Eye (tissue), 1 donor: ENCODE data around the gene TLE3.

Experiments
- DNase-seq: peaks from one replicate; pipeline ENCODE4 v3.0.0-alpha.2; 2015

Gene TLE3

DNA sequence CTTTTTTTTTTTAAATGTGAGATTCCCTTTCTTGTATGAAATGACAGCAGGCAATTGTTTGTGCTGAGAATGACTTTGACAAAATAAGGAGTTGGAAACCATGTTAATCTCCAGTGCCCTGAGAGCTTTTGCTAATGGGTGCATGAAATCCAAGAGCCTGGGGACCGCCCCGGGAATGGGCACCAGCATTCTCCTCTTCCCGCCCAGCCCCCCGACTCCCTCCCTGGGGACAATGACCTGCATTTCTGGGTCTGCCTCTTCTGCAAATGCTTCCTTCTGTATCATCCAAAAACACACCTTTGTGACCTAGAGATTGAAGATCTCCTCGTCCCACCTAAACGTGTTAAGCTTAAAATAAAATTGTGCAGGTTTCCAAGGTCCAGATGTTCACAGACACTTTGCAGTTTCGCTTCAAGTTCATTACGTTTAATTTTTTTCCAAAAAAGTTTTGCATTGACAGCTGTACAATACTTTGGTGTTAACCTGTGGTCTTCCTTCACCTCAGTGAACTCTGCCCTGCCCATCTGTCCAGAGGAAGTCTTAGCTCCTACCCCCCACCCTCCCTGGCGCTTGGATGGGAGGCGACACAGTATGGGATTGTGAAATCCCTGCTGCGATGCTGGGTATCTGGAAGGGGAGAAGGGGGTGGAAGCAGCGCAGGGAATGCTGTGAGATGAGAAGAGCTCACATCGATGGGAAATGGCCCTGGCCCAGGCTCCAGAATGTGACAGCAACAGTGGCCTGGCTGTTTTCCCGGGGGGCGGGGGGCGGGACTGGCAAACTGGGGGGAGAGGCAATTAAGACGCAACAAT, 50.1 kb downstream of the TLE3 start:
- DNase-seq: no peak

DNA sequence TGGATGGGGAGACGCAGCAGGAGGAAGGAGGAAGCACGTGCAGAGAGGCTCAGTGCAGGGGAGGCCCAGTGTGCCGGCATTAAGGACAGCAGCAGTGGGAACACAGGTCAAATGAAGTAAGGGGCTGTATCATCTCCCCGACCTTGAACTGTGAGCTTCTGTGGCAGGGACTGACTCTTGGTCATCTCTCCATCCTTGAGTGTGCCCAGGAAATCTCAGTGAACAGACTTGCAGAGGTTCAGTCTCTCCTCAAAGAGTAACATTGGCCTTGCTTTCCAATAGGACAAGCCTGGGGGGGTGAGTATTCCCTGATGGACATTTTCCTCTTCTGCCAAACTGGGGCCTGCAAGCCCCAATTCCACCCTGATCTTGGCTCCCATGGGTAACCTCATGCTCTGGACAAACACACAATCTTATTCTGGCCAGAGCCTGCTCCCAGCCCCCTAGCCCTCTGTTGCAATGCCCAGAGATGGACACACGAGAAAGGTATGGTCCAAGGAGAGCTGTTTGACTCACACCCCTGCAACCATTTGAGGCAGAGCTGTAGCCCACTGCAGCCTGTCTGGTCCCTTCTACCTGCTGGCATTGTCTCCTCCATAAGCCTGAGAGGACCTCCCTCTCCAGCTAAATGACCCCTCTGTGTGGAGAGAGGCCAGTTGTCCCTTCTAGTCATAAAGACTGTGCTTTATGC, 50.9 kb downstream of the TLE3 start:
- no peak for DNase-seq

DNA sequence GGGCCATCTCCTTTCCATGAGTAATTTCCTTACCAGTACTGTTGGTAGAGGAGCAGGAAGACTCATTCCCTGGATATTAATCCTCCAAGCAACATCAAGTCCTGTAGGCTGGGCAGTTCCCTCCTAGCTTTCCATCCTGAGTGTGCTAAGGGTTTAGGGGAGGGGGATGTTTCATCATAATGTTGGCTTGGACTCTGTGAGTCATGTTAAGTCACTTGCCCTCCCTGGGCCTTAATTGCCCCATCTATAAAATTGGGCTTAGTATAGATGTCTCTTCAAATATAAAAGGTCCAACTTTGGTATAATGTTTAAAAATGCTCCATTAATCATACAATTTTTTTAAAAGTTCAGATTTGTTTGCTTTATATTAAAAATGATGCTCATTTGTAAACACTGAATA, 52.7 kb downstream of the TLE3 start:
- no peak for DNase-seq

DNA sequence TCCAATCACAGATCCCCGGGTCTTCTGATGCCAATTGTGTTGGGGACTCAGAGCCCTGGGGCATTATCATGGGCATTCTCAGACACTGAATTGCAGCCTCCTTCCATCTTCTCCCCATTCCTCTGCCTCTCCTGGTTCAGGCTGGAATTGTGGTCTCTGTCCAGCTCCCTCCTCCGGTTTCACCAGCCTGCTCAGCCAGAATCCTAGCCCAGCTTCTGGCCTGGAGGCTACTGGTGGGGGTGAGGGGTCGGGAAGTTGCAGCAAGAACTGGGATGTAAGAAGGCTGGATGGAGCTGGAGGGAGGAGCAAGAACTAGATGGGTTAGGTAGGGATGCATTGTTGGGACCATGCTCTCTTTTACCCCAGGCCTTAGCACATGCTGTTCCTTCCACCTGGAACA, 53.5 kb downstream of the TLE3 start:
- no peak for DNase-seq

DNA sequence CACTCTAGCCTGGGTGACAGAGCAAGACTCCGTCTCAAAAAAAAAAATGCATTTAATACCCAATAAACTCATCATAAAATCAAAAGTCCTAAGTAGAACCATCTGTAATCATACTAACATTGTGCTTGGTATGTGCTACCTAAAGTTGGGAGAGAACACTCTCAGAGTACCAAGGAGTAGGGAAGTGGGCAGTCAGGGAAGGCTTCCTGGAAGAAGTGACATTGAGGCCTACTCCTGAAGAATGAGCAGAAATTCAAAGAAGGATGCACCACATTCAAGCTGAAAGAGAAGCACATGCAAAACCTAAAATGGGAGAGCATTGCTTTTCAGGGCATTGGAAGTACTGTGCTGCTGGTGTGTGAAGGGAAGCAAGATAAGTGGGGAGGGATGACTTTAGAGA, 54.1 kb downstream of the TLE3 start:
- no peak for DNase-seq

DNA sequence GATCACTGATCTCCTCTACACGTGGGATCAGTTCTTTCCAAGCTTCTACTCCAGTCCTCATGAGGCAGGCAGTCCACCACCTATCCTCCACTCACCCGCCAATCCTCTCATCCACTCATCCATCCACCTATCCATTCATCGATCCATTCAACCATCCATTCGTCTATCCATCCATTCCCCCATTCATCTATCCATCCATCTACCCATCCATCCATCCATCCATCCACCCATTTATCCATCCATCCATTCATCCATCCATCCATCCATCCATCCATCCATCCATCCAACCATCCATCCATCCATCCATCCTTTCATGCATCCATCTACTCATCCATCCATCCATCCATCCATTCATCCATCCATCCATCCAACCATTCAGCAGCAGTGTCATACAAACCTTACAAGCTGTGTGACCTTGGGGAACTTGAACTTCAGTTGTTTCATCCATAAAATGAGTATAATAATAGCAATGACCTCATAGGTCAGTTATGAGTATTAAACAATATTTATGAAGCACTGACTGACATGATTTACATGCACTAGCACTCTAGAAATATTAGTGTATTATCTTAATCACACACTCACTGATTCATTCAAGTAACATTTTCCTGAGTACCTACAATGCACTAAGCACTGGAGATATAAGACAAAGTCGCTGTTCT, 55.0 kb downstream of the TLE3 start:
- no peak for DNase-seq

DNA sequence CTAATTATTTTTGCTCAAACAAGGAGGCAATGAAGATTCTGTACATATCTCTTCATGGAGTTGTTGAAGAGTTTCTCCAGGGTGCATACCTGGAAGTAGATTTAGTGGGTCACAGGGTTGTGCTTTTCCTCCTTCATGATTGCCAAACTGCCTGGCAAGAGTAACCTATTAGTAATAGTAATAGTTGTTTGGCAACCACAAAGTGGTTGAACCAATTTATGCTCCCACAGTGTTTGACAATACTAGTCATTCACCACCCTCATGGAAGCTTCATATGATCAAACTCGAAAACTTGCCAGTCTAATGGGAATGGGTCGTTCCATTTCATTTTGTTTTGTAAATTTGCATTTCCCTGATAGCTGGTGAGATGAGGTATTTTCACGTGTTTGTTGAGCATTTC, 57.8 kb downstream of the TLE3 start:
- no peak for DNase-seq

DNA sequence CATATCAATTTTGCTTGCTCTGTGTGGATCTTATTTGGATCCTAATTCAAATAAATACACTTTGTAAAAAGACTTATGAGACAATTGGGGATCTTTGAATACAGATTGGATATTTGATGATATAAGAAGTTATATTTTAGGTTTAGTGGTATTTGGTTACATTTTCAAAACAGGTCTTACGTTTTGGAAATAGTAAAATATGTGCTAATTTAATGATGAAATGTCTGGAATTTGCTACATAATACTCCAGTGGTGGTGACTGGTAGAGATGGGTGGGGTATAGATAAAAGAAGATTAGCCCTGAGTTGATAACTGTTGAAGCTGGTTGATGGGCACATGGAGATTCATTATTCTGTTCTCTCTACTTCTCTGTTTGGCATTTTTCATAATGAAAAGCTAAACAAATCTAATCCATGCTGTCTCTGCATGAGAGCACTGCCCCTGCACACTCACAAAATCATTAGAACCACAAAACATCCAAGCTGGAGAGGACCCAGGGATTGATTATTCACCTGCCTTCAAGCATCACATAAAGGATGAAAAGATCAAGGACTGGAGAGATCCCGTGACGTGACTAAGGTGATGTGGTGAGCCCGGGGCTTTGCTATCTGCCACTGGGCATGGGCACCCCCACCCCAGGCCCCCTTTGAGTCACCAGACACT, 58.9 kb downstream of the TLE3 start:
- no peak for DNase-seq

DNA sequence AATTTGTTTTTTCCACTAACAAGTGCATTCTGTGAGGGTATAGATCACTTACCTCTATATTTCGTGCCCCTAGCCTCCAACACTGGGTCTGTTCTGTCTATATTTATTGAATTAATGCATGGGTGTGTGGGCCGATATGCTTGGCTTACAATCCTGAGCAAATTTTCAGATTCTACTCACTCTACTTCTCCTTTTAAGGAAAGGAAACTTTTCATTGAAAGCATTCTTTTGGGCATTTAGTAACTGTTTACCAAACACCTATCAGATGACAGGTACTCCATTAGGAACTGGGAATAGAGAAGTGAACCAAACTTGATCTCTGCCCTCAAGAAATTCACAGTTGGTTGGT, 60.5 kb downstream of the TLE3 start:
- no peak for DNase-seq

DNA sequence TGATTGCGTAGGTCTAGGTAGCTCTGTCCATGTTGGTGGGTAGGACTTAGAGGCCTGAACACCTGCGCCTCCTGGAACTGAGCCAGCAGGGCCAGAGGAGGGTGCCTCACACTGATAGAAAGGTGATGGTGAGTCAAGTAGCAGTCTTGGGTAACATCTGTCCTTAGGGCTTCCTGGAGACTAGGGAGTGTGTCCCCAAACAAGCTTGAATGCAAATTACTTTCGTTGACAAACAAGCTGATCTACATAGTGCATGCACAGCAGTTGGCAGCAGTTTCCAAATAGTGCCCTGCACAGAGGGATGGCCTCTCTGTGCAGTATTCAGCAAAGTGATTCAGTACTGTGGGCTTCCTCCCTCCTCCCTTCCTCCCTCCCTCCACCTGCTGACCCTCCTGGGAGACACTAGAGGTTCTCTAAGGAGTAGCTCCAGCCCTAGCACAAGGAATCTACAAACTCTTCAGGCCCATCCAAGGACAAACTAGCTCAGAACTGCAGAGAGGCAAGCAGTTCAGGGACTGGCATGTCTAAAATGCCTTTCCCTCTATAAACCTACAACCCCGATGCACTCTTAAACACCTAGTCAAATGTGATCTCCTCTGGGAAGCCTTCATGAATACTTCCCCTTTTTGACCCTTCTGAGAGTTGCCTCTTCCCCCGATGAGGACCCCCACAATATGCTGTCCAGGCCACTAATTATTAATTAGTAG, 61.0 kb downstream of the TLE3 start:
- DNase-seq: no peak

DNA sequence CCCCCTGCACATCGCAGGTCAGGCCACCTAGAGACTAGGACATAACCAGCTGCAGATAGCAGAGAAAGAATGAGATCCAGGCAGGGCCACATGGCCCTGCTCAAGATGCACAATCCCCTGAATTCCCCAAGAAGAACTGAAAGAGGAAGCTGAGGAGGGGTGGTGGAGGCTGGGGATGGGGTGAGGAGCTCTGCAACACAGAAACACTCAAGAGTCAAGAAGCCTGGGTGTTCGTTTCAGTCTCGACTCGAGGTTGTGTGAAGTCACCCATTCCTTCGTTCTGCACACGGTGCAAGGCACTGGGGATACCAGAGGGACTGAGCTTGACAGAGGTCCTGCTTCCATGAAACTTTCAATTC, 62.0 kb downstream of the TLE3 start:
- DNase-seq: no peak

DNA sequence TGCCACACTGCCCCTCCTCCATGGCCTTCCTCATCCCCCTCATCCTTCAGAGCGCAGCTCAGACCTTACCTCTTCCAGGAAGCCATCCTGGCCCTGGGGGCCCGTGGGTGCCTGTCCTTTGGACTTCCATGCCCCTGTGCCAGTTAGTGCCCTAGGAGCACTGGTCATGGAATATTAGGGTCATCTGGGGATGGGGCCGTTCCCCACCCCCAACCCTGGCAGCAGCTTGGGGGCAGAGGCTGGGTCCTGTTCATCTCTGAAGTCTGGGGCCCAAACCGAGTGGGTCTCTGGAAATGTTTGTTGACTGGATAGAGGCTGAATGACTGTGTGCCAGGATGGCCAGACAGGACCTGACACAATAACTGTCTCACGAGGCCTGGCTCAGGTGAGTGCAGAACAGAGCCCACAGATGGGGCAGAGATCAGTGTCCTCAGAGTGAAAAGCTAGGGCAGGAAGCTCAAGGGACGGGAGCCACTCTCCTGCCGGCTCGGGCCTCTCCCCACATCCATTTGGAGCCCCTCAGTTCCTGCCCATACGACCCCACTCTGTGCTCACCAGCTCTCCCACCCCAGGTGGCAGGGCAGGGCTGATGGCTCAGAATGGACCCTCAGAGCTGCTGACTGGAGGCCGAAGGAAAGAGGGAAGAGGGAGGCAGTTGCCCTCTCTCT, 62.5 kb downstream of the TLE3 start:
- DNase-seq: no peak

DNA sequence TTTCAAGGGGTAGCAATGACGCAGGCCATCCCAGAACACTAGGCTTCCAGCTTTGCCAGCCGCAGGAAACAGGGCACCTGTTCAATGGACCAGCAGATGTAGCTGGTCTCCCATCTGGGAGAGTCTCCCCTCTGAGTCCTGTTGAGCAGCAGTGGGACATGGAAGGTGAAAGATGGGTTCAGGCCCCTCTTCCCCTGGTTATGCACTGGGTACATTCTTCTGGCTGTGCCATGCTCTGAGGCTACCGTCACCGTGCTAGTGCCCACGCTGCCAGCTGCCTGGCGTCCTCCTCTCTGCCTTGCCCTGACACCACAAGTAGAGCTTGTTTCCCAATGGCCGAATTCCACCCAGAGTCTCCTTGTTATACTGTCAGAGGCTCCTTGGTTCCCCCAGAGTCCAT, 63.1 kb downstream of the TLE3 start:
- DNase-seq: no peak

DNA sequence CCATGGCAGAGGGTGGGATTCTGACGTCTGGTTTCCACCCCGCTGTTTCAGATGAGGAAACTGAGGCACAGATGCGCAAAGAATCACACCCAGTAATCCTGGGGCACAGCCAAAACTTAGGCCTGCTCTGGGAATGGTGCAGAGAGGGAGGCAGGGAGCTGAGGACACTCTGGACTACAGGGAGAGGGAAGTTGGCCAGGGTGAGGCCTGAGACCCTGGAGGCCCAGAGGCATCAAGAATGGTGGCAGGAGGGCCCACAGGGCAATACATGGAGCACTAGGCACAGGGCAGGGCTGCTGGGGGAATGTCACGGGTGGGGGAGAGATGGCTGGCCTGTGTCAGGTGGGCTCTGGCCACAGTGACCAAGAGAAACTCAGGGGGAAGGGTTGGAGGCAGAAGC, 63.6 kb downstream of the TLE3 start:
- DNase-seq: no peak

DNA sequence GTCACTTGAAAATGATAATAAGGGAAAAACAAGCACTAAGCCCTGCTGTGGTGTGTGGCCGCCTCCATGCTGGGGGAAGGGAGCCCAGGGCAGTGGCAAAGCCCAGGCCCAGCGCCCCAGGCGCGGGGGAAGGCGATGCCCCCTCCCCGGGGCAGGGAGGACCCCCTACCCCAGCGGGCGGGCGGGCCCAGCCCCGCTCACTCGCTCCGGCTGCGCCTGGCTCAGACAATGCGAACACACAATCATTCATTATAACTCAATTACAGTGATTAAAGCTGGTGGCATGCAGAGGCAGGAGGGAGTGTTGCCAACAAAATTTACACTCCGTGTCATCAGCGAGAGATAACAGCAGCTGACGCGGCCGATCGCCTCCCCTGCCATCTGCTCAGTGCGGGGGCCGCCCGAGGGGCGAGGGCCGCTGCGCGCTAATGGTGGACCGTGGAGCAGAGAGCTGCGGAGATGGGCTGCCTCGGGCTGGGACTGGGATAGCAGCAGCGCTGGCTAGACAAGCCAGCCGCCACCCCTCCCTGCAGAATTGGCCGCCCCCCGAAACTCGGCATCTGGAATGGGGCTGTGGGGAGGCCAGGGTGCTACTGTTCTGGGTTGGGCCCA, 64.1 kb downstream of the TLE3 start:
- peak; percentile 94 for DNase-seq

DNA sequence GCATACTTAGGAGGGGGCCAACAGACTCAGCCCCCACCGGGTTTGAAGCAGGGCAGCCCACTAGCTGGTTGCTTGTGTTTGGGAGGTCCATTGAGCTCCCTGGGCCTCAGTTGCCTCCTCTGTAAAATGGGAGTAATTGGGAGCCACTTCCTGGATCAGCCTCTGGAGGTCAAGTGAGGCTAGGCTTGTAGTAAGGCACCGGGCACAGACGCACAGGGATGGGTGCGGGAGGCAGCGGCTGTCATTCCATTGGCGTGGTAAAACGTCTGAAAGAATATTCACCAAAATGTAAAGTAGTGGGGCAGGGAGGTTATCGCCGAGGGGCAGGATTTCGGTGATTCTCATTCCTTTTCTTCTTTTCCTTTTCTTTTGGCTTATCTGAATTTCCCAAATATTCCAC, 64.6 kb downstream of the TLE3 start:
- DNase-seq: peak; percentile 73

DNA sequence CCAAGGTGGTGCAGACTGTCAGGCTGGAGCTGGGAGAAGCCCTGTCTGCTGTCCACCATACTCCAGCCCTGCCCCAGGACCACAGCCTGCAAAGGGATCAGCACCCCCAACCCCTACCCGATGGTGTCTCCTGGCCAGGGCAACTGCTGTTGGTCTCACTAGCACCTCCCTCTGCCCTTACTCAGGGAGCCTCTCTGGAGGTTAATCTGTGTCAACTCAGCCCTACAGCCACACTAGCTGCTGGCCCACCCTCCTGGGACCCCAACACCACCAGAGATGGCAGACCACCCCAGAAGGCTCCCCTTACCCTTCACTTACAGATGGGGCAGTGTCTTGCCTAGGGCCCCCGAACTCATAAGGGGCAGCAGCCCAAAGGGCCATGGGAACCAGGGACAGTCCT, 65.2 kb downstream of the TLE3 start:
- DNase-seq: no peak

DNA sequence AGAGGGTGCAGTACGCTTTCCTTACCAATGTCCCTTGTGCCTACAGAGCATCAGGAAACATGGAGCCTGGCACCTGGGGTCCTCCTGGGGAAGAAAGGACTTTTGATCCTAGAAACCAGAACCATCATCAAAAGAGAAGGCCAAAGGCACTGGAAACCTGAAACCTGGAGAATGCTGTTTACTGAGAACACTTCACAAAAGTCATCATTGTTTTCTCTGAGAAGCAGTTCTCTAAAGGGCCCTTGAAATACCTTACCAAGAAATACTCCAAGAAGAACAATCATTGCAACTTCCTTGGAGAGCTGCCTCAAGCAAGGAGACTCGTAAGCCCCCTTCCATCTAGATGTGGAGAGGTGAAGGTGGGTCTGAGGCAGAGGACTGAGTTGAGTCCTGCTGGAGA, 66.0 kb downstream of the TLE3 start:
- DNase-seq: no peak

DNA sequence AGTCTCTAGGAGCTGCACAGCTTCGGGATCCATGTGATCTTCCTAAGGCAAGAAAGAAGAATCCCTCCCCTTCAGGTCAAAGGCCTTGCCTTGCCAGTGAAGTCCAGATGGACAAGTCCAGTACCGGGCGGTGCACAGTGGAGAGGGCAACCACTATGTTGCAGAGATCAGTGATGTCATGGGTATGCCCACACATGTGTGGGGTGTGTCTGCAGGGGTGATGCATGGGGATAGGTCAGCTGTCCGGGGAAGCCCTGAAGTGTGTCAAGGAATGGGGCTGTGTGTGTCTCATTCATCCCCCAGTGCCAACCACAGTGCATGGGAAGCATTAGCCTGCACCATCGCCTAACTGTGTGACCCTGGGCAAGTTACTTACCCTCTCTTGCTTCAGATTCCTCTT, 66.5 kb downstream of the TLE3 start:
- DNase-seq: no peak

DNA sequence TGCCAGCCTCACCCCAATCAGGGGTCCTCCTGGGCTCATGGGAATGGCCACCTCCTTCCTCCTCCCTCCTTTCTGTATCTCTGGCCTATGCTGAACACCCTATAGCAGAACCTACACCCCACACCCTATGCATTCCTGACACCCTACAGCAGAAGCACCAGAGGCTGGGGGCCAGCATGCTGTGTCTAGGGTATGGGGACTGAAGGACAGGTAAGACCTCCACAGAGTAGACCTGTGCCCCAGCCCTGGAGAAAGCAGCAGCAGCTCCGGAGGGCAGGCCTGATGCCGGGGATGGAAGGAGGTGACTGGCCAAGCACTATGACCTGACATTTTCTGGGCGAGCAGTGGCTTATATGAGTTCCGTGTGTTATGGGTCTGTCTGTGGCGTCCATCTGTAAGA, 66.9 kb downstream of the TLE3 start:
- DNase-seq: no peak

DNA sequence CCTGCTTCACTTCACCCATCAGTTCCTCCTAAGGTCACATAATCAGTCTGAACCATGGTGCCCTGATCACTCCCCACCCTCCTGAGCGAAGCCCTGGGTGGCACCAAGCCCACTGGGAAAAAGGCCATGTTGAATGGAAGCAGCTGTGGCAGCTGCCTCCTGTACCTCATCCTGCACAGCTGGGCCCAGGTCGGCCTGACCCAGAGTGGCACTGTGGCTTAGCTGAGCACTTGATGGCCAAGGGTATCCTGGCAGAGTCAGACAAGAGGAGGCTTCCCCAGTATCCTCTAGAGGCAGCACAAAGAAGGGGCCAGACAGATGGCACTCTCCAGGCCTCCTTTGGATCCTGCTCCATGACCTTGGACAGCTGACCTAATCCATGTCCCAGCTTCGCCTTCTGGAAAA, 68.4 kb downstream of the TLE3 start:
- DNase-seq: no peak

DNA sequence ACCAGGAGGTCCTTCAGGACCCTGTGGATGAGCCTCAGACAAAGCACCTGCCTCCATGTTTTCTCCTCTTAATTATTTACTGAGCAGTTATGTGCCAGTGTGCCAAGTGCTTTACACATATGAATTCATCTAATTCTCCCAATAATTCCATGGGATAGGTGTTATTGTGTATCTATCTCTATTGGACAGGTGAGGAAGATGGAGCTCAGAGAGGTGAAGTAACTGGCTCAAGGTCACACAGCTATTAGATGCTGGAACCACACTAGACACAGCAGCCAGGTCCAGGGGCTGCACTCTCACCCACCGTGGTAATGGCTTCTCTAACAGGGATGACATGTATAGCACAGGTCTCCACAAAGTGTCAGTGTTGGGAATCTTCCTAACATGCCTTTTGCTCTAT, 70.2 kb downstream of the TLE3 start:
- DNase-seq: no peak
